Sigmoid colon (tissue), 7 donors: ENCODE measurements around the gene CRTC3. TPM values are rescaled to one million over a fixed set of nuclear protein-coding genes. Genes with fewer than 3 reads are reported as not detected.

ENCODE experiments used
- DNase-seq: peaks from one replicate; pipeline ENCODE4 v3.0.0-alpha.2; 2019
- H3K27ac ChIP-seq, 4 donors: fragments of 200-600 bp; sonication (generic); one replicate each; pipeline ENCODE4 v1.5.1; 2016 to 2019; ENCODE audit warnings: mild to moderate bottlenecking in 1 of 4
- H3K27me3 ChIP-seq, 3 donors: fragments of 200-600 bp; sonication (generic); one replicate each; pipeline ENCODE4 v1.5.1; 2019; ENCODE audit warnings: mild to moderate bottlenecking in 1 of 3
- H3K36me3 ChIP-seq, 4 donors: fragments of 200-600 bp; sonication (generic); one replicate each; pipeline ENCODE4 v1.5.1; 2016 to 2019
- H3K4me1 ChIP-seq, 4 donors: fragments of 200-600 bp; sonication (generic); one replicate each; pipeline ENCODE4 v1.5.1; 2017 to 2019
- H3K4me3 ChIP-seq, 4 donors: fragments of 200-600 bp; sonication (generic); one replicate each; pipeline ENCODE4 v1.5.1; 2017 to 2019; ENCODE audit warnings: mild to moderate bottlenecking in 2 of 4, moderate library complexity in 1 of 4
- H3K9me3 ChIP-seq, 4 donors: fragments of 200-600 bp in 3 of 4; sonication (generic) in 3 of 4; one replicate each; pipeline versions ENCODE4 v1.5.1 to v1.6.1; 2013 to 2019
- EP300 ChIP-seq, 4 donors: sonication (generic); formaldehyde crosslinking; IDR thresholded peaks; one replicate each; pipeline ENCODE4 v1.6.1; 2017; ENCODE audit warnings: antibody characterized with exemption in 4 of 4
- POLR2A ChIP-seq, 2 donors: fragments of 450-650 bp; IDR thresholded peaks; one replicate each; pipeline ENCODE4 v1.6.1; 2016; ENCODE audit warnings: antibody characterized with exemption in 2 of 2, mild to moderate bottlenecking in 2 of 2, moderate library complexity in 2 of 2
- POLR2AphosphoS5 ChIP-seq, 4 donors: sonication (generic); formaldehyde crosslinking; IDR thresholded peaks; one replicate each; pipeline ENCODE4 v1.6.1; 2017; ENCODE audit warnings: antibody characterized with exemption in 4 of 4
- WGBS, 2 donors: extraction: QIAGEN DNeasy Blood & Tissue Kit; methylation state at CpG; one replicate each; pipeline ENCODE4 v1.1.7; 2013; 5-methylcytosine and 5-hydroxymethylcytosine counted together
- intact Hi-C: fragments of 100-400 bp; cut with DNase I; formaldehyde crosslinking; loops from one replicate; pipeline ENCODE4 v1.15.1; 2023
- polyA plus RNA-seq, 3 donors: library from polyadenylated mRNA; stranded (reverse); fragments of 200-250 nt; gene quantifications; one replicate each; pipeline ENCODE4 v1.2.3, GENCODE V29; 2013
- total RNA-seq, 4 donors: library from RNA; depleted of rRNA; stranded (reverse); fragments of >200 nt; gene quantifications; one replicate each; pipeline ENCODE4 v1.1.0, GENCODE V29; 2016
- TF ChIP-seq, protein P1 (sequence below), 4 experiments: fragments of 450-650 bp in 3 of 4; fragments of 200-600 bp in 1 of 4; IDR thresholded peaks; one replicate each; pipeline ENCODE4 v1.5.1; 2016 to 2019; ENCODE audit warnings: antibody characterized with exemption in 4 of 4, mild to moderate bottlenecking in 3 of 4, moderate library complexity in 2 of 4
- donor health status: healthy with polysubstance abuse.
- donor health status: Bipolar disorder and iron deficiency.
- donor health status: healthy.

CRTC3 gene
- total and polyA plus RNA-seq, 7 donors: 5.4 to 64.0 (median 27.6) TPM

DNA sequence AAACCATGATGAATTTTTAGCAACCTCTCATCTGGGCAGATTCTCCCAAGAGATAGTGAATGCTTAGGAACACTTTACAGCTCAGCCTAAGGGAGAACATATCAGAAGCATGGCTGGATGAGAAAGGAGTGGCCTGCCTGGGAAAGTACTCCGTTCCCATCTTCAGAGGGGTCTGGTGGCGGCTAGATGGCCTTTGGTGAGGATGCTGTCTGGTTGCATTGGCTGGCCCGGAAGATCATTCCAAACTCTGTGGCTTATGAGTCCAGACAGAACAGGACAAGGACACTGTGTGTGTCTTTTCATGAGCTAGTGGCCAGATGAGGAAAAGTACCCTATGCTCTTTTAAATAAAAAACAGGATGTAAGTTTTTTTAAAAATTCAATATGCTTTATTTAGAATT, 51.2 kb downstream of the CRTC3 start:
- intact Hi-C loops: no loop called here
- no peak overlapping the region for H3K27ac ChIP-seq
- H3K4me3 ChIP-seq: no peak overlapping the region
- peaks cover 0 to 44% (median 27%) of the 10 kb centered on the region in 4 donors for H3K4me1 ChIP-seq
- 95 to 96% methylated on average over 3 of the region's 3 CpGs for WGBS, 2 donors
- no peak for TF ChIP-seq POLR2A (IDR thresholded peaks at IDR 0.05)
- TF ChIP-seq, protein P1, sequence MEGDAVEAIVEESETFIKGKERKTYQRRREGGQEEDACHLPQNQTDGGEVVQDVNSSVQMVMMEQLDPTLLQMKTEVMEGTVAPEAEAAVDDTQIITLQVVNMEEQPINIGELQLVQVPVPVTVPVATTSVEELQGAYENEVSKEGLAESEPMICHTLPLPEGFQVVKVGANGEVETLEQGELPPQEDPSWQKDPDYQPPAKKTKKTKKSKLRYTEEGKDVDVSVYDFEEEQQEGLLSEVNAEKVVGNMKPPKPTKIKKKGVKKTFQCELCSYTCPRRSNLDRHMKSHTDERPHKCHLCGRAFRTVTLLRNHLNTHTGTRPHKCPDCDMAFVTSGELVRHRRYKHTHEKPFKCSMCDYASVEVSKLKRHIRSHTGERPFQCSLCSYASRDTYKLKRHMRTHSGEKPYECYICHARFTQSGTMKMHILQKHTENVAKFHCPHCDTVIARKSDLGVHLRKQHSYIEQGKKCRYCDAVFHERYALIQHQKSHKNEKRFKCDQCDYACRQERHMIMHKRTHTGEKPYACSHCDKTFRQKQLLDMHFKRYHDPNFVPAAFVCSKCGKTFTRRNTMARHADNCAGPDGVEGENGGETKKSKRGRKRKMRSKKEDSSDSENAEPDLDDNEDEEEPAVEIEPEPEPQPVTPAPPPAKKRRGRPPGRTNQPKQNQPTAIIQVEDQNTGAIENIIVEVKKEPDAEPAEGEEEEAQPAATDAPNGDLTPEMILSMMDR (IDR thresholded peaks at IDR 0.05): no peak
- no peak for TF ChIP-seq POLR2AphosphoS5 (IDR thresholded peaks at IDR 0.05)
- TF ChIP-seq EP300 (IDR thresholded peaks at IDR 0.05): no peak
- no peaks in the 10 kb centered on the region for H3K27me3 ChIP-seq
- no peaks in the 10 kb centered on the region for H3K36me3 ChIP-seq
- H3K9me3 ChIP-seq: no peaks in the 10 kb centered on the region
- DNase-seq: no peak

DNA sequence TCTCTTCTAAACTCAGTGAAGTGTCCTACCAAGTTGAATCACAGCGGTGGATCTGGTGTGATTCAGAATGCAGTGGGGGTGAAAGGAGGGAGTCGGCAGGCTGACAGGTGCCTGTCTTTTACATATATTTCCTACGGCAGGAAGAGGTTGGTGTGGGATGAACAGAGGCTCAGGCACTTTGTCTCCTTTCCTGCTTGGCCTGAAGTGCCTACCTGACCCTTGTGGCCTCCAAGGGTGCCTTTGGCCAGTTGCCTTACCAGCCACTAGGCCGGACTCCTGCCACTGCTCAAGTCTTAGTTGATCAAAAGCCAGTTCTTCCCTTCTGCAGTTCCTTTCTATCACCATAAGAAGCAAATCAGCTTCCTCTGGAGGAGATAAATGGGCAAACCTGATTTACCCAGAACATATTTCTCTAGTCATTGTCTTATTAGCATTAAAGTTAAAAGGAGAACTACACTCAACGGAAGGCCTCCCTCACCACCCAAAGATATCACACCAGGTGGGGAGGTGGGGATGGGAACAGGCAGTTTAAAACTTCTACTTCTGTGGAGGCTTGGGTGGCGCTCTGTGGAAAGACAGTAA, 52.1 kb downstream of the CRTC3 start:
- Histone ChIP-seq H3K27ac (peak overlapping the region in 3 of 4 donors; percentile 4 to 19 (median 10)), H3K27me3 (no peaks in the 10 kb centered on the region), H3K9me3 (no peaks in the 10 kb centered on the region), H3K4me1 (peaks cover 0 to 45% (median 27%) of the 10 kb centered on the region in 4 donors), H3K36me3 (no peaks in the 10 kb centered on the region), H3K4me3 (no peak overlapping the region)
- DNase-seq: no peak
- intact Hi-C loops: no loop called here
- TF ChIP-seq, protein P1 (IDR thresholded peaks at IDR 0.05): no peak
- no peak for TF ChIP-seq POLR2AphosphoS5 (IDR thresholded peaks at IDR 0.05)
- TF ChIP-seq EP300 (IDR thresholded peaks at IDR 0.05): no peak
- no peak for TF ChIP-seq POLR2A (IDR thresholded peaks at IDR 0.05)
- 70 to 90% methylated on average over 6 of the region's 6 CpGs for WGBS, 2 donors

DNA sequence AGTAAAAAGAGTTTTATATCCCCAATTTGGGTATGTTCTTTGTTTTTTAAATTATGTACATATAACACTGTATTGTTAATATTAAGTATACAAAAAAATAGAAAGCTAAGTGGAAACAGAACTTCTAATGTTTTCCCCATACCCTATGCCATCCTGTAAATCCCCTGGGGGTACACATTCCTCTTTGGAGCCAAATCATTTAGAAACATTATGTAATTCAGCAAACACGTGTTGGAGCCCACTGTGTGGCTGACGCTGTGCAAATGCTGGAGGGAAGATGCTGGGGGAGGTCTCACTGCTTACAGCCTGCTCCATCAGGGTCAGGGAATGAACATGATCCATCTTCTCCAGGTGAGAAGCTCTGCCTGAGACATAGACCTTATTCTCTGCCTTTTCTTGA, 52.8 kb downstream of the CRTC3 start:
- H3K27me3 ChIP-seq: no peaks in the 10 kb centered on the region

DNA sequence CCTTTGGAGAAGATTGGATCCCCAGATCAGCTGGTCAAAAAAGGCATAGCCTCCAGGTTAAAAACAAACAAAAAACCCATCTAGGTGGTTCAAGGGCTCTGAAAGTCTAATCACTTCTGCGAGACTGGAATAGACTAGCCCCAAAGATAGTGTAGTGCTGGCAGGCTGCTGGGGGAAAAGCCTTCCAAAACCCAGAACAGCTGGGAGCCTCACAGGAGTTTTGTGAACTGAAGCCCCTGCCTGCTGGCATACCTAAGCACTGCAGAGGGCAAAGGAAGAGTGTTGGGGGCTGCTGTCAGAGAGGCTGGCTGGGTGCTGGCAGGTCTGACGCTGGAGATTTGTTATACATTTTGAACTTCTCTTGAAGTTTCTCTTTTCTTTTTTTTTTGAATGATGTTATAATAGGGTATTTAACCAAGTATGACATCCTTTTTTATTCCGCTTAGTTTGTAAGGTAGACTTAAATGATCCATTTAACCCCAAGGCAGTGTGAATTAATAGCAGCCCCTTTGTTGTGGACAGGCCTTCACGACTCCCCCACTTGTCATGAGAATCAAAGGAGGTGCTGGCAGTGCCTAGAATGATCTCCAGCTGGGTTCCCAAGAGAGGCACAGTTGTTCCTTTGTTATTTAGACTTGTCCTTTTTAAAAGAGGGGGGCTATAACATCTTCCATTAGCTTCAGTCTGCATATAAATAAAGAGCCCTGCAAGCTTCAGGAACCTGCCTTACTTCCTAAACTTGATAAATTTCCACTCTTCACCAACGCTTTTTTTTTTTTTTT, 53.9 kb downstream of the CRTC3 start:
- no peaks in the 10 kb centered on the region for H3K9me3 ChIP-seq
- peaks cover 0 to 45% (median 26%) of the 10 kb centered on the region in 4 donors for H3K4me1 ChIP-seq
- peaks cover 0 to 4% (median 0%) of the 10 kb centered on the region in 4 donors for H3K36me3 ChIP-seq
- no peak for TF ChIP-seq POLR2A (IDR thresholded peaks at IDR 0.05)
- no peak for TF ChIP-seq POLR2AphosphoS5 (IDR thresholded peaks at IDR 0.05)
- TF ChIP-seq, protein P1 (IDR thresholded peaks at IDR 0.05): no peak
- no peak for TF ChIP-seq EP300 (IDR thresholded peaks at IDR 0.05)
- no peak for DNase-seq
- no peak overlapping the region for H3K4me3 ChIP-seq
- intact Hi-C loops: no loop called here
- H3K27ac ChIP-seq: peak overlapping the region in 2 of 4 donors; percentile 37 to 39
- WGBS, 2 donors: 66 to 82% methylated on average over 5 of the region's 5 CpGs
- no peaks in the 10 kb centered on the region for H3K27me3 ChIP-seq

More for the DNA sequence above, 52.8 kb downstream of the CRTC3 start:
- no peak for TF ChIP-seq POLR2A (IDR thresholded peaks at IDR 0.05)
- TF ChIP-seq, protein P1 (IDR thresholded peaks at IDR 0.05): no peak
- no peak for TF ChIP-seq EP300 (IDR thresholded peaks at IDR 0.05)
- no peak for TF ChIP-seq POLR2AphosphoS5 (IDR thresholded peaks at IDR 0.05)
- no peaks in the 10 kb centered on the region for H3K9me3 ChIP-seq
- no peak overlapping the region for H3K27ac ChIP-seq
- intact Hi-C loops: no loop called here
- DNase-seq: no peak
- 78 to 91% methylated on average over 2 of the region's 2 CpGs for WGBS, 2 donors
- H3K36me3 ChIP-seq: peaks cover 0 to 2% (median 0%) of the 10 kb centered on the region in 4 donors
- H3K4me1 ChIP-seq: peaks cover 0 to 45% (median 27%) of the 10 kb centered on the region in 4 donors
- no peak overlapping the region for H3K4me3 ChIP-seq
